OCI-LY3 (cell line): Measurements from ENCODE around the gene AKAP5.
A peak's percentile ranks its signal among the peaks of the same experiment; 100 is the strongest.

ENCODE experiments used
- H2AFZ ChIP-seq: fragments of 200-600, 300-600 bp; shearing (Covaris generic); 2 replicates; pipeline ENCODE4 v1.6.0; 2014; ENCODE audit warnings: antibody characterized with exemption, low read depth, low read length
- H3K27ac ChIP-seq: fragments of 200-600, 300-600 bp; sonication (generic); 2 replicates; pipeline ENCODE4 v1.5.1; 2014; ENCODE audit warnings: mild to moderate bottlenecking, low read length, moderate library complexity, mixed read lengths
- H3K27me3 ChIP-seq: fragments of 200-600, 300-600 bp; sonication (generic); 2 replicates; pipeline ENCODE4 v1.6.1; 2014; ENCODE audit warnings: low read depth, low read length, mixed read lengths
- H3K36me3 ChIP-seq: fragments of 200-600, 300-600 bp; sonication (generic); replicated peaks from 2 replicates; pipeline ENCODE3; 2014; ENCODE audit warnings: low read depth, low read length, mixed read lengths
- H3K4me1 ChIP-seq: fragments of 300-600, 200-600 bp; sonication (generic); 2 replicates; pipeline ENCODE4 v1.6.1; 2014; ENCODE audit warnings: low read length, mixed read lengths
- H3K4me2 ChIP-seq: fragments of 200-600, 300-600 bp; sonication (generic); 2 replicates; pipeline ENCODE4 v1.6.1; 2014; ENCODE audit warnings: low read length, mixed read lengths
- H3K4me3 ChIP-seq: fragments of 300-600, 200-600 bp; sonication (generic); 2 replicates; pipeline ENCODE4 v1.5.1; 2014; ENCODE audit warnings: antibody characterized with exemption, mild to moderate bottlenecking, low read length, moderate library complexity
- H3K79me2 ChIP-seq: fragments of 300-600, 200-600 bp; shearing (Covaris generic); 2 replicates; pipeline ENCODE4 v1.6.1; 2014; ENCODE audit warnings: mild to moderate bottlenecking, low read length, mixed read lengths
- H3K9ac ChIP-seq: fragments of 300-600, 200-600 bp; shearing (Covaris generic); 2 replicates; pipeline ENCODE4 v1.6.0; 2014; ENCODE audit warnings: mild to moderate bottlenecking, low read length, moderate library complexity
- H3K9me3 ChIP-seq: fragments of 200-600, 300-600 bp; shearing (Covaris generic); 2 replicates; pipeline ENCODE4 v1.6.1; 2014; ENCODE audit warnings: low read length, mixed read lengths; ENCODE audit not compliant: insufficient read depth
- H4K20me1 ChIP-seq: fragments of 200-600, 300-600 bp; sonication (generic); 2 replicates; pipeline ENCODE4 v1.6.1; 2016; ENCODE audit warnings: low read length, mixed read lengths; ENCODE audit not compliant: insufficient read depth
- EZH2phosphoT487 ChIP-seq: fragments of 200-600 bp; shearing (Covaris generic); IDR thresholded peaks from 2 replicates; pipeline ENCODE4 v1.6.1; 2018; ENCODE audit warnings: antibody characterized with exemption, mixed run types, low read depth
- TF ChIP-seq, protein P1 (sequence below): fragments of 200-600, 300-600 bp; sonication (generic); IDR thresholded peaks from 2 replicates; pipeline ENCODE4 v1.5.1; 2014; ENCODE audit warnings: antibody characterized with exemption, low read length, low read depth

Gene AKAP5

DNA sequence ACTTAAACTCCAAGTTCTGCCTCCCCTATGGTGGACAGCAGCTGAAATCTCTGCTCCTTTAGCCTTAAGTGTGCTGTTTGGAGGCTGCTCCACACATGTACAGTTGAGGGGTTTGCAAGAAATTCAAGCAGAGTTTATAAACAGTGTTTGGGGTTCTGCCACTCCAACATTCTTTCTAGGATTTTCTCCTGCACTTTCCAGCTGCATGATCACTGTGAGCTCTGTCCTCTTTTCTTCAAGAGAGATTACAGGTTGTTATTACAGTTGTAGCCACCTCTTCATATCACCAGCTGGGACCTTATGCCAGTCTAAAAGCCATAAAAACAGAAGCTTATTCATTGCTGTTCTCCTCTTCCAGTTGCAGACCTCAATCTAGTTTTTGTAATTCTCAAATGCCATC lies 30.0 kb downstream of the AKAP5 start:
- Histone ChIP-seq H4K20me1 (peaks cover 19% of the 10 kb centered on the region), H3K36me3 (peaks cover 51% of the 10 kb centered on the region), H3K9me3 (no peaks in the 10 kb centered on the region), H3K9ac (no peak overlapping the region), H3K27me3 (no peaks in the 10 kb centered on the region), H3K4me1 (peaks cover 7% of the 10 kb centered on the region), H3K4me2 (no peak overlapping the region), H3K4me3 (no peak overlapping the region), H2AFZ (no peak overlapping the region), H3K79me2 (peaks cover 87% of the 10 kb centered on the region), H3K27ac (no peak overlapping the region)
- TF ChIP-seq EZH2phosphoT487: no peak
- TF ChIP-seq, protein P1, sequence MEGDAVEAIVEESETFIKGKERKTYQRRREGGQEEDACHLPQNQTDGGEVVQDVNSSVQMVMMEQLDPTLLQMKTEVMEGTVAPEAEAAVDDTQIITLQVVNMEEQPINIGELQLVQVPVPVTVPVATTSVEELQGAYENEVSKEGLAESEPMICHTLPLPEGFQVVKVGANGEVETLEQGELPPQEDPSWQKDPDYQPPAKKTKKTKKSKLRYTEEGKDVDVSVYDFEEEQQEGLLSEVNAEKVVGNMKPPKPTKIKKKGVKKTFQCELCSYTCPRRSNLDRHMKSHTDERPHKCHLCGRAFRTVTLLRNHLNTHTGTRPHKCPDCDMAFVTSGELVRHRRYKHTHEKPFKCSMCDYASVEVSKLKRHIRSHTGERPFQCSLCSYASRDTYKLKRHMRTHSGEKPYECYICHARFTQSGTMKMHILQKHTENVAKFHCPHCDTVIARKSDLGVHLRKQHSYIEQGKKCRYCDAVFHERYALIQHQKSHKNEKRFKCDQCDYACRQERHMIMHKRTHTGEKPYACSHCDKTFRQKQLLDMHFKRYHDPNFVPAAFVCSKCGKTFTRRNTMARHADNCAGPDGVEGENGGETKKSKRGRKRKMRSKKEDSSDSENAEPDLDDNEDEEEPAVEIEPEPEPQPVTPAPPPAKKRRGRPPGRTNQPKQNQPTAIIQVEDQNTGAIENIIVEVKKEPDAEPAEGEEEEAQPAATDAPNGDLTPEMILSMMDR: no peak

DNA sequence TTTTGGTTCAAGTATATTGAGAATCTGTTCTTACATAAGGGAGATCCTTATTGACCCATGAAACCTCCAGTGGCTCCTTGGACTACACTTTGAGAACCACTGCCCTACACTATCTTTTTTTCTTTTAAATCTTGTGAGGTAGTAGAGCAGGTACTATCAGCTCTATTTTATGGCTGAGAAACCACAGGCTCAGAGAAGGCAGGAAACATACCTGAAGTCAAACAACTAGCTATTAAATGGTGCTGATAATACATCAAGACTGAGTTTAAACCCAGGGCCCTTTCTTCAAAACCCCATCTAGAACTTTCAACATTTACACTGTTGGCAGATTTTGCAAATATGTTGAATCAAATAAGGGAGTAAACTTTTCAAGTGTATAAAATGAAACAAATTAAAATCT lies 31.5 kb downstream of the AKAP5 start:
- Histone ChIP-seq H3K9ac (no peak overlapping the region), H4K20me1 (peaks cover 18% of the 10 kb centered on the region), H3K27me3 (no peaks in the 10 kb centered on the region), H3K4me3 (no peak overlapping the region), H2AFZ (no peak overlapping the region), H3K79me2 (peaks cover 90% of the 10 kb centered on the region), H3K36me3 (peaks cover 39% of the 10 kb centered on the region), H3K9me3 (no peaks in the 10 kb centered on the region), H3K27ac (no peak overlapping the region), H3K4me1 (peaks cover 19% of the 10 kb centered on the region), H3K4me2 (no peak overlapping the region)
- no peak for TF ChIP-seq EZH2phosphoT487
- TF ChIP-seq, protein P1: no peak

DNA sequence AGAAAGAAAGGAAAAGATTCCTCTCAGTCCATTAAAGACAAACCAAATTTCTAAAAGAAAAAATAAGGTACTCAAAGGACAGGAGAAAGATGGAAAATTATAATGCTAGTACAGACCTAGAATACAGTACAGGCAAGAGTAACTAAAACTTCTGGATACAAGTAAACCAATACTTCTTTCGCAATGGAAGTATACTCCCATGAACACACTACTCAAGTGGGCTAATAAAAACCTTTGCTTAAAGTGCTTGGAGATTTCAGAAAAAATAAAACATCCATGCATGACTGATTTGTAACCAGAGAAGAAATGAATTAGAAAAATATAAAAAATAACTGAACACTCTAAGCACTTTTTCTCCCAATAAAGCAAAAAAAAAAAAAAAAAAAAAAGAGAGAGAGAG lies 34.8 kb downstream of the AKAP5 start:
- Histone ChIP-seq H3K4me3 (no peak overlapping the region), H2AFZ (no peak overlapping the region), H3K4me1 (peaks cover 21% of the 10 kb centered on the region), H4K20me1 (peaks cover 12% of the 10 kb centered on the region), H3K36me3 (peaks cover 26% of the 10 kb centered on the region), H3K79me2 (peaks cover 91% of the 10 kb centered on the region), H3K27ac (no peak overlapping the region), H3K9ac (no peak overlapping the region), H3K9me3 (no peaks in the 10 kb centered on the region), H3K4me2 (peak overlapping the region; percentile 15; the same call in 1 of the 2 replicates), H3K27me3 (no peaks in the 10 kb centered on the region)
- TF ChIP-seq, protein P1: no peak
- TF ChIP-seq EZH2phosphoT487: no peak

DNA sequence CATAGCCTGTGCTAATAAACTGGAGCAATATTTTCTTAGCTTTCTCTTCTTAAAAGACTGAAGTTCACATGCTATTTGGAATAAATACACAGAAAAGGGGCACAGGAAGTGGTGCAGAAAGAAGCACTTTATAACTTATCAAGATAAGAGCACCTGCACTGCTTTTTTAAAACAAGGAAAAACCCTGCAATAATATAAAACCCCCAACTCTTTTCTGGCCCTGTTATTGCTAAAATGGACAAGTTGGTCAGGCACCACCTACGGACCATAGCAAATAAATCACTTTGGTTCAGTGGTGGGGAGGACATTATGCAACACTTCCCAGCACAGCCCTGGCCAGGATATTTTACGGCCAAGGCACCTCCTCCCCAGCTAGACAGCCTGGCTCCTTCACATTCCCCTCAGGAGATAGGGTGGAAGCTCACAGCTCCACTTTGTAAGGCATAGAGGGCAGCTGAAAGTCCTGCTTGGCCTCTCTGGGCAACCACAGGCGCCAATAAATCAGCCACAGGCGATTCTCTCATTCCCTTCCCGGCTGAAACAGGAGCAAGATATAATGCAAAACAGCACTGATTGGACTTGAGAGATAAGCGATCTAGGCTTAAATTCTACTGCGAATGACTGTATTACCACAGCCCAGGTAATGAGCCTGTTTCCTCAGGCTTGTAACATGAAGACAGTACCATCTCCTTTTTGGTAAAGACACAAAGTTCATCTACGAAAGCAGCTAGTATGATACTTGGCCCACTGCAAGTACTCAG lies 36.3 kb downstream of the AKAP5 start:
- peaks cover 11% of the 10 kb centered on the region for H4K20me1 ChIP-seq
- peaks cover 19% of the 10 kb centered on the region for H3K36me3 ChIP-seq
- H3K4me2 ChIP-seq: peak overlapping the region; percentile 97
- H3K9me3 ChIP-seq: no peaks in the 10 kb centered on the region
- no peak overlapping the region for H2AFZ ChIP-seq
- peaks cover 94% of the 10 kb centered on the region for H3K79me2 ChIP-seq
- peak overlapping the region; percentile 94 for H3K9ac ChIP-seq
- peak overlapping the region; percentile 93 for H3K27ac ChIP-seq
- H3K4me1 ChIP-seq: peaks cover 24% of the 10 kb centered on the region
- no peaks in the 10 kb centered on the region for H3K27me3 ChIP-seq
- H3K4me3 ChIP-seq: peak overlapping the region; percentile 80
- no peak for TF ChIP-seq EZH2phosphoT487
- TF ChIP-seq, protein P1: no peak
